ENCODE results near the gene SLC2A9.

DNA sequence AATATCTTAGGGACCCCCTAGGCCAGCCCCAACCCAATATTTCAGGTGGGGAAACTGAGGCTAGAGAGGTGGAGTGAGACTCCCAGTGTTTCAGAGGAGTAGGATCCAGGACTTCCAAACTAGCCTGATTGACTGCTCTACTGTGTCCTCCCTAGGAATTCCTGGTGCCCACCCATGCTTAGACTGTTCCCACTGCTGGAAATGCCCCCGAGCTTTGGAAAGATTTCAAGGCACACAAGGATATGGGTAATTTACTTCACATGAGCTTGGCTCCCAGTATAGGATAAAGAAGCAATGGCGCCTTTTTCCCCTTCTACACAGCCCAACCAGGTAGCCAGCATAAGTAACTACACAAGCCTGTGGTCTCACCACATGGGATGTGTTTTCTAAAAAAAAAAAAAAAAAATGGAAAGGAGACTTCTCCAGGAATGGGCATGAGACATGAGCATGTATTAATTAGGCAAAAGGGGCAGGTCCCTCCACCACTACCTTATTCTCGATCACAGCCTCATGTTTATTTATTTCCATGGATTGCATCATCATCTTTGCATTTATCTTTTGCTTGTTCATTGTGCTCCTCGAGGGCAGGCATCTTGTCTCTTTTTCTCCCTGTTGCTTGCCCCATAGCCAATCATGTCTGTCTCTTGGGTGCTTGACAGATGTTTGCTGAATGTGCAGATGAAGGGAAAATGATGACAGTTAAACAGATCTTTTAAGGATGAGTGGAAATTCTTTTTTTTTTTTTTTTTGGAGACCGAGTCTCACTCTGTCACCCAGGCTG, 173.1 kb downstream of the SLC2A9 start:
- no peak for TF ChIP-seq CTCF (conservative IDR thresholded peaks at IDR 0.05 in 1 of 2, IDR thresholded peaks at IDR 0.05 in 1 of 2; ENCODE audit: low read depth in 1 of 2, low read length in 2 of 2)
- TF ChIP-seq EZH2 (IDR thresholded peaks at IDR 0.05; ENCODE audit: low read length, missing control alignments) = no peak
